Measurements from ENCODE around the gene FSHB.
"Not testable (repeated sequence)": the region's sequence is repeated elsewhere in the genome, so short reads cannot be mapped to it uniquely, and the experiment has no call there.

The FSHB gene

GRCh38 chr11:30230714-30231113 is at the start of gene FSHB:
Gene FSHB (plus strand): TSS chr11:30231014. CDS start chr11:30231903, 889 bp downstream.
- DNase-seq = no peak

GRCh38 chr11:30186748-30187147 is 44.1 kb upstream of the FSHB start:
- DNase-seq = no peak

GRCh38 chr11:30192620-30193019 is 38.2 kb upstream of the FSHB start:
- no peak for DNase-seq

GRCh38 chr11:30196400-30197206 is 34.2 kb upstream of the FSHB start:
- DNase-seq = no peak

GRCh38 chr11:30197869-30198268 is 32.9 kb upstream of the FSHB start:
- no peak for DNase-seq

GRCh38 chr11:30202989-30203388 is 27.8 kb upstream of the FSHB start:
- not testable (repeated sequence) for DNase-seq

- no peak for DNase-seq
These were observed 27.0 kb upstream of the FSHB start for GRCh38 chr11:30203850-30204249.

- no peak for DNase-seq
These were observed 24.4 kb upstream of the FSHB start for GRCh38 chr11:30206249-30206996.

GRCh38 chr11:30210357-30210756 is 20.5 kb upstream of the FSHB start:
- no peak for DNase-seq

GRCh38 chr11:30216534-30216933 is 14.3 kb upstream of the FSHB start:
- no peak for DNase-seq

GRCh38 chr11:30218278-30218677 is 12.5 kb upstream of the FSHB start:
- no peak for DNase-seq

GRCh38 chr11:30225642-30226041 is 5.2 kb upstream of the FSHB start:
- DNase-seq = no peak

- DNase-seq = no peak
These were observed 2.4 kb upstream of the FSHB start for GRCh38 chr11:30228323-30228884.

GRCh38 chr11:30239025-30239424 is 8.2 kb downstream of the FSHB start:
- DNase-seq = no peak

GRCh38 chr11:30244265-30244664 is 13.5 kb downstream of the FSHB start:
- DNase-seq = no peak

- no peak for DNase-seq
These were observed 14.8 kb downstream of the FSHB start for GRCh38 chr11:30245621-30246020.

- no peak for DNase-seq
These were observed 23.8 kb downstream of the FSHB start for GRCh38 chr11:30254307-30255298.

- DNase-seq = no peak
These were observed 24.8 kb downstream of the FSHB start for GRCh38 chr11:30255637-30256036.

GRCh38 chr11:30257058-30257457 is 26.2 kb downstream of the FSHB start:
- no peak for DNase-seq

- no peak for DNase-seq
These were observed 27.9 kb downstream of the FSHB start for GRCh38 chr11:30258679-30259078.

- no peak for DNase-seq
These were observed 30.0 kb downstream of the FSHB start for GRCh38 chr11:30260813-30261212.

GRCh38 chr11:30261821-30262220 is 31.0 kb downstream of the FSHB start:
- no peak for DNase-seq

GRCh38 chr11:30268638-30269037 is 37.8 kb downstream of the FSHB start:
- not testable (repeated sequence) for DNase-seq

All from NCI-H2029 treated with DMSO at 0.1 percent for 48 hours (cell line).